ENCODE measurements around the gene SMG6. TPM values are rescaled to one million over a fixed set of nuclear protein-coding genes. Genes with fewer than 3 reads are reported as not detected.
A peak's percentile ranks its signal among the peaks of the same experiment; 100 is the strongest.

The SMG6 gene
- total RNA-seq, 1 donor from 2014 or later, result 9.2 TPM

DNA sequence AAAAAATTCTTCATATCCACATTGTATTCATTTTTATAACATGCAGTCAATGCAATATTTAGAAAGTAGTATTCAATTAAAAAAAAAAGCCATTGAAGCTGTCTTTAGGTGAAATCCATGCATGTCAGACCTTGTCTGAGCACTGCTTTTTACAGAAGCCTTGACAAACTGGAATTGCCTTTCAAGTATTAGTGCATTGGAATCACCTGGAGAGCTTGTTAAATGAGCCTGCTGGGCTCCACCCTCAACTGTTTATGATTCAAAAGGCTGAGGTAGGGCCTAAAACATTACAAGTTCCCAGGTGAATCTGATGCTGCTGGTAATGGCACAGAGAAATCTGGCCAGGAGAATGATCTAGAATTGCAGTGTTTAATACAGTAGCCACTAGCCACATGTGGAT is 162.9 kb downstream of the SMG6 start:
- TF ChIP-seq, protein P1, sequence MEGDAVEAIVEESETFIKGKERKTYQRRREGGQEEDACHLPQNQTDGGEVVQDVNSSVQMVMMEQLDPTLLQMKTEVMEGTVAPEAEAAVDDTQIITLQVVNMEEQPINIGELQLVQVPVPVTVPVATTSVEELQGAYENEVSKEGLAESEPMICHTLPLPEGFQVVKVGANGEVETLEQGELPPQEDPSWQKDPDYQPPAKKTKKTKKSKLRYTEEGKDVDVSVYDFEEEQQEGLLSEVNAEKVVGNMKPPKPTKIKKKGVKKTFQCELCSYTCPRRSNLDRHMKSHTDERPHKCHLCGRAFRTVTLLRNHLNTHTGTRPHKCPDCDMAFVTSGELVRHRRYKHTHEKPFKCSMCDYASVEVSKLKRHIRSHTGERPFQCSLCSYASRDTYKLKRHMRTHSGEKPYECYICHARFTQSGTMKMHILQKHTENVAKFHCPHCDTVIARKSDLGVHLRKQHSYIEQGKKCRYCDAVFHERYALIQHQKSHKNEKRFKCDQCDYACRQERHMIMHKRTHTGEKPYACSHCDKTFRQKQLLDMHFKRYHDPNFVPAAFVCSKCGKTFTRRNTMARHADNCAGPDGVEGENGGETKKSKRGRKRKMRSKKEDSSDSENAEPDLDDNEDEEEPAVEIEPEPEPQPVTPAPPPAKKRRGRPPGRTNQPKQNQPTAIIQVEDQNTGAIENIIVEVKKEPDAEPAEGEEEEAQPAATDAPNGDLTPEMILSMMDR (IDR thresholded peaks at IDR 0.05; ENCODE audit: insufficient read depth, low read length, severe bottlenecking), result no peak
- peak; percentile 63 for DNase-seq (ENCODE audit: low read depth)
- no peak overlapping the region for H3K4me3 ChIP-seq (ENCODE audit: low read depth, low read length)
- no peaks in the 10 kb centered on the region for H3K36me3 ChIP-seq (ENCODE audit: control insufficient read depth, insufficient read depth, low read length)
- no peaks in the 10 kb centered on the region for H3K27me3 ChIP-seq (ENCODE audit: control insufficient read depth, insufficient read depth, low read length)
- FAIRE-seq, result no peak

DNA sequence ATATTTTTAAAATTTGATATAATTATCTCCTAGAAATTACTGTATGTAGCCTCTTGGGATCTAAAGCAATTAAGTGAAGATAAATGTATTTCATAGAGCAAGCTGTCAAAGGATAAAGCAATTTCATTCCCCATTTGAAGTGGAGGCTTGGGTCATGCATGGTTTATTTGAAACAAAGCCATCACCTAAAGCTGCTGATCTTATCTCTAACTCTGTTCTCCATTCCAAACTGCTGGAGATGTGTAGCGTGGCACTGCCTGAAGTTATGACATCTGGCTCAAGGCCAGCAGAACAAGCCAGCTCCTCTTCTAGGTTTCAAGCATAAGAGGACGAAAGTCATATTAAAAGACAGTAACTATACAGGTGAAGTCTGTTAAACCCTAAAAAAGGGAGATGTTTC is 164.8 kb downstream of the SMG6 start:
- Histone ChIP-seq H3K4me3 (ENCODE audit: low read depth, low read length) (no peak overlapping the region), H3K36me3 (ENCODE audit: control insufficient read depth, insufficient read depth, low read length) (no peaks in the 10 kb centered on the region), H3K27me3 (ENCODE audit: control insufficient read depth, insufficient read depth, low read length) (no peaks in the 10 kb centered on the region)
- TF ChIP-seq, protein P1 (IDR thresholded peaks at IDR 0.05; ENCODE audit: insufficient read depth, low read length, severe bottlenecking), result no peak
- no peak for FAIRE-seq
- DNase-seq (ENCODE audit: low read depth), result no peak

DNA sequence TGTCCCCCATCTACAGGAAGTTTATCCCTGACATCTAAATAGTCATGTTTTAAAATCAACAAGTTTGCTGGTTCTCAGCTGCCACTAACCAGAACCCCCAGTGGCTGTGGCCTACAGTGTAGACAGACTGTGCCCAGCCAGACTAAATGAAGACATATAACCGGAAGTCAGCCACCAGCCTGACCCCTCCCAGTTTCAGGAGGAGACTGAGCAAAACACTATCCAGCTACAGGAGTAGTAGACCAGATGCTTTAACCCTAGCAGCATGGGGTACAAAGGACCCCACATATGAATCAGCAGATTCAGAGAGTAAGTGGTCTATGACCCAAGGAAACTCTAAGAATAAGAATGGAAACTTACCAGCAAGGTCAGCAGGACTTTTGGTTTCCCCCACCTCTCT is 165.3 kb downstream of the SMG6 start:
- Histone ChIP-seq H3K36me3 (ENCODE audit: control insufficient read depth, insufficient read depth, low read length) (no peaks in the 10 kb centered on the region), H3K27me3 (ENCODE audit: control insufficient read depth, insufficient read depth, low read length) (no peaks in the 10 kb centered on the region), H3K4me3 (ENCODE audit: low read depth, low read length) (no peak overlapping the region)
- no peak for DNase-seq (ENCODE audit: low read depth)
- TF ChIP-seq, protein P1 (IDR thresholded peaks at IDR 0.05; ENCODE audit: insufficient read depth, low read length, severe bottlenecking), result no peak
- FAIRE-seq, result no peak

DNA sequence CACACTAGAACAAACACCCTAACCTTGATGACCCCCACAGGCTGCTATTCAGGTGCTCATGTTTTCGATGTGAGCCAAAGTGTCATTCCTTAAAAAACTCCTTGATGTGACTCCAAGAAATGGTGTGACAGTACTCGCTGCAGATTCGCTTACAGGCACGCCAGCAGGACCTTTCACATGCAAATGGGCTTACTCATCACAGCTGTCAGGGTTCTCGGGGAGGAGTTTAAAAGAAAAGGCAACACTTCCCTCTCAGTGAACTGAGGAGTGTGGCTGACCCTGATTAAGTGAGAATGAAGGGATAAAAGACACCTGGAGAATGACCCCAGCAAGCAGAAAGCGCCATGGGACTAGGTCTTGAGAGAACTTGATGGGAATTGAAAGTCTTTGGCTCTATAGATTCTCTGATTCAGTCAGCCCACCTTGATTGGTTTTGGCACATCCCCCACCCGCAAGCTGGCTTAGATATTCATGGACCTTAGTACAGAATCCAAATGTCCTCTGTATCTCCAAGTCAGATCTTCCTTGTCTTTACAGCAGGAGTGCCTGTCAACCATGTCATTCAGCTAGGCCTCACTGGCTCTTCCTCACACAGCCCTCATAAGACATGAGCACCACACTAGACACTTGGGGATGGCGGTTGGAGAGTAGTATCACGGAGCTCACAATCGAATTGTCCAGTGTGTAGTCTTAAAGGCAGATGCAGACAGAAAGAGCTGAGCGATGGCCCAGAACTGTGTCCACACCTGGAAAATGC is 166.1 kb downstream of the SMG6 start:
- no peaks in the 10 kb centered on the region for H3K27me3 ChIP-seq (ENCODE audit: control insufficient read depth, insufficient read depth, low read length)
- peak; percentile 55 for FAIRE-seq
- TF ChIP-seq, protein P1 (IDR thresholded peaks at IDR 0.05; ENCODE audit: insufficient read depth, low read length, severe bottlenecking), result no peak
- DNase-seq (ENCODE audit: low read depth), result peak; percentile 80
- H3K4me3 ChIP-seq (ENCODE audit: low read depth, low read length), result no peak overlapping the region
- H3K36me3 ChIP-seq (ENCODE audit: control insufficient read depth, insufficient read depth, low read length), result no peaks in the 10 kb centered on the region

DNA sequence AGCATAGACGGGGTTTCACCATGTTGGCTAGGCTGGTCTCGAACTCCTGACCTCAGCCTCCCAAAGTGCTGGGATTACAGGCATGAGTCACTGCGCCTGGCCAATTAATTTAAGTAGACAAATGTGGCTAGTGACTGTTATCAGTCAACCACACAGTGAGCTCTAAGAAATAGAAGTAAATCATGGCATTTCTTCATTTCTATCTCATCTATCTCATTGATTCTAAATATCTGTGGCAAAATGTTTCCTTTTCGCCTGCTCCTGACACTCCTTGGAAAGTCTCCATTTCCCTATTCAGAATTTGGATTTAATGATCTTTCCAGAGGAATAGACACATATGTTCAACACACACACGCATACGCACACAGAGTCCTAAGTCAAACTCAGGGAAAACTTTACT is 167.3 kb downstream of the SMG6 start:
- FAIRE-seq (no peak), DNase-seq (ENCODE audit: low read depth) (no peak)
- no peaks in the 10 kb centered on the region for H3K36me3 ChIP-seq (ENCODE audit: control insufficient read depth, insufficient read depth, low read length)
- H3K4me3 ChIP-seq (ENCODE audit: low read depth, low read length), result no peak overlapping the region
- no peaks in the 10 kb centered on the region for H3K27me3 ChIP-seq (ENCODE audit: control insufficient read depth, insufficient read depth, low read length)
- TF ChIP-seq, protein P1 (IDR thresholded peaks at IDR 0.05; ENCODE audit: insufficient read depth, low read length, severe bottlenecking), result no peak

DNA sequence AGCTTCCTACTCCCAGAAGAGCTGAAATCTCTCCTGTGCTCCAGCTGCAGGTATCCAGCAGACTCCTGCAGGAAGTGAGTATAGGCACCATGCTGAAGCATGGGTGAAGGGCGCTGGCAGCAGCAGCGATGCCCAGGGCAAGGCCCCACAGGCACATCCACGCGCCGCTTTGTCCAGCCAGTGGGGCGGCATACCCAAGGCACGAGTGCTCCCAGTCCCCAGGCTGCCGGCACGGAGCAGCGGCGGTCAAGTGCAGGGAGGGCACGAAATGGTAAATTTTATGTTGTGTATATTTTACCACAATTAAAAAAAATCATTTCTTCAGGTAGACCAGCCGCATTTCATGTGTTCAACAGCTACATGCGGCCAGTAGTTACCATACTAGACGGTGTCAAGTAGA is 175.6 kb downstream of the SMG6 start:
- FAIRE-seq, result no peak
- TF ChIP-seq, protein P1 (IDR thresholded peaks at IDR 0.05; ENCODE audit: insufficient read depth, low read length, severe bottlenecking), result no peak
- Histone ChIP-seq H3K27me3 (ENCODE audit: control insufficient read depth, insufficient read depth, low read length) (no peaks in the 10 kb centered on the region), H3K36me3 (ENCODE audit: control insufficient read depth, insufficient read depth, low read length) (peaks cover 1% of the 10 kb centered on the region), H3K4me3 (ENCODE audit: low read depth, low read length) (no peak overlapping the region)
- no peak for DNase-seq (ENCODE audit: low read depth)

Data from bronchial epithelial cell (primary cell).